IMR-90 (cell line): ENCODE measurements around the gene CNP. TPM values are rescaled to one million over a fixed set of nuclear protein-coding genes. Genes with fewer than 3 reads are reported as not detected.

Source experiments
- ATAC-seq: fragments of 200-7000 bp; cut with Tn5 transposase; 2 replicates; pipeline ENCODE4 v1.9.1; 2020; ENCODE audit warnings: low read depth, mild to moderate bottlenecking, moderate library complexity
- BruUV-seq: library from RNA; stranded (reverse); fragments of 400-500 nt; replicated peaks from 2 replicates; lab custom pipeline; 2021; lab: Mats Ljungman, UMichigan
- CTCF ChIA-PET: fragments of 300-600 bp; formaldehyde crosslinking; extraction: SDS; loops from one replicate; lab custom pipeline; 2021; ENCODE audit warnings: antibody characterized with exemption; lab: Yijun Ruan, JAX
- POLR2A ChIA-PET: fragments of 300-600 bp; sonication (Branson Sonifier 250); formaldehyde crosslinking; loops from one replicate; lab custom pipeline; 2022; ENCODE audit warnings: antibody characterized with exemption; ENCODE audit not compliant: unreplicated experiment; lab: Charles Lee
- DNase-seq: peaks from one replicate; pipeline ENCODE4 v3.0.0; 2013
- H2AFZ ChIP-seq: replicated peaks from 2 replicates; pipeline ENCODE3; 2013; ENCODE audit warnings: low read length, mild to moderate bottlenecking; ENCODE audit not compliant: poor library complexity
- H2AK5ac ChIP-seq: 2 replicates; pipeline ENCODE4 v1.6.1; 2013; ENCODE audit warnings: low read depth, low read length, inconsistent platforms
- H2AK9ac ChIP-seq: replicated peaks from 2 replicates; pipeline ENCODE3; 2013; ENCODE audit warnings: mild to moderate bottlenecking, low read depth, low read length, moderate library complexity; ENCODE audit not compliant: poor library complexity
- H2BK120ac ChIP-seq: 2 replicates; pipeline ENCODE4 v1.6.1; 2013; ENCODE audit warnings: low read depth, low read length, inconsistent platforms
- H2BK15ac ChIP-seq: 3 replicates; pipeline ENCODE4 v1.6.1; 2013; ENCODE audit warnings: low read depth, low read length, inconsistent platforms
- H2BK20ac ChIP-seq: 2 replicates; pipeline ENCODE4 v1.6.1; 2013; ENCODE audit warnings: low read depth, mild to moderate bottlenecking, inconsistent platforms, low read length, moderate library complexity
- H2BK5ac ChIP-seq: 2 replicates; pipeline ENCODE4 v1.6.1; 2013; ENCODE audit warnings: mild to moderate bottlenecking, low read depth, low read length, inconsistent platforms; ENCODE audit not compliant: poor library complexity, severe bottlenecking
- H3K14ac ChIP-seq: replicated peaks from 2 replicates; pipeline ENCODE4 v1.6.1; 2013; ENCODE audit warnings: low read depth, low read length, inconsistent platforms
- H3K18ac ChIP-seq: 2 replicates; pipeline ENCODE4 v1.6.1; 2013; ENCODE audit warnings: low read depth, low read length, control low read depth
- H3K23ac ChIP-seq: 2 replicates; pipeline ENCODE4 v1.6.1; 2013; ENCODE audit warnings: low read depth, low read length, inconsistent platforms
- H3K27ac ChIP-seq: 2 replicates; pipeline ENCODE4 v1.5.1; 2013; ENCODE audit warnings: mild to moderate bottlenecking, control low read depth, low read length; ENCODE audit not compliant: insufficient read depth
- H3K27me3 ChIP-seq: 2 replicates; pipeline ENCODE4 v1.6.1; 2013; ENCODE audit warnings: low read length; ENCODE audit not compliant: control insufficient read depth, insufficient read depth
- H3K36me3 ChIP-seq: 2 replicates; pipeline ENCODE4 v1.6.1; 2013; ENCODE audit warnings: low read length, mixed read lengths; ENCODE audit not compliant: control insufficient read depth, insufficient read depth
- H3K4ac ChIP-seq: 2 replicates; pipeline ENCODE4 v1.6.1; 2013; ENCODE audit warnings: low read depth, low read length, inconsistent platforms
- H3K4me1 ChIP-seq: 2 replicates; pipeline ENCODE4 v1.6.1; 2013; ENCODE audit warnings: low read length, mixed read lengths; ENCODE audit not compliant: control insufficient read depth, insufficient read depth
- H3K4me2 ChIP-seq: 2 replicates; pipeline ENCODE4 v1.6.1; 2013; ENCODE audit warnings: low read depth, mild to moderate bottlenecking, control low read depth, low read length, moderate library complexity
- H3K4me3 ChIP-seq: 2 replicates; pipeline ENCODE4 v1.5.1; 2013; ENCODE audit warnings: low read depth, mild to moderate bottlenecking, control low read depth, low read length, moderate library complexity; ENCODE audit not compliant: insufficient read depth
- H3K56ac ChIP-seq: 2 replicates; pipeline ENCODE4 v1.6.1; 2013; ENCODE audit warnings: low read length, inconsistent platforms; ENCODE audit not compliant: insufficient read depth; ENCODE audit errors: extremely low read depth
- H3K79me1 ChIP-seq, 2 experiments: 2 replicates each; pipeline ENCODE4 v1.6.1; 2013; ENCODE audit warnings: low read length in 2 of 2, inconsistent platforms in 1 of 2, low read depth in 1 of 2
- H3K9ac ChIP-seq: 2 replicates; pipeline ENCODE4 v1.6.1; 2013; ENCODE audit warnings: low read depth, low read length, control low read depth
- H3K9me1 ChIP-seq: 2 replicates; pipeline ENCODE4 v1.6.1; 2013; ENCODE audit warnings: low read length, inconsistent platforms; ENCODE audit not compliant: insufficient read depth
- H3K9me3 ChIP-seq: 2 replicates; pipeline ENCODE4 v1.6.1; 2013; ENCODE audit warnings: low read length; ENCODE audit not compliant: control insufficient read depth, insufficient read depth
- H4K20me1 ChIP-seq: 2 replicates; pipeline ENCODE4 v1.6.1; 2013; ENCODE audit warnings: low read length, inconsistent platforms; ENCODE audit not compliant: insufficient read depth
- H4K5ac ChIP-seq: 2 replicates; pipeline ENCODE4 v1.6.1; 2013; ENCODE audit warnings: mild to moderate bottlenecking, low read depth, low read length, control low read depth
- H4K8ac ChIP-seq, 2 experiments: 2 replicates each; pipeline ENCODE4 v1.6.1; 2013; ENCODE audit warnings: low read depth in 2 of 2, low read length in 2 of 2, control low read depth in 1 of 2, inconsistent platforms in 1 of 2
- H4K91ac ChIP-seq: 2 replicates; pipeline ENCODE4 v1.6.1; 2013; ENCODE audit warnings: low read depth, low read length, inconsistent platforms; ENCODE audit not compliant: insufficient read depth
- MXI1 ChIP-seq: IDR thresholded peaks from 2 replicates; pipeline ENCODE4 v1.6.1; 2012; ENCODE audit warnings: low read depth, mild to moderate bottlenecking, low read length, moderate library complexity, borderline replicate concordance
- NFE2L2 ChIP-seq: fragments of 150-350 bp; IDR thresholded peaks from 2 replicates; pipeline ENCODE4 v1.6.1; 2016; ENCODE audit warnings: low read depth, mild to moderate bottlenecking, low read length
- SMC3 ChIP-seq: fragments of 150-350 bp; IDR thresholded peaks from 2 replicates; pipeline ENCODE4 v1.6.1; 2016; ENCODE audit warnings: low read depth, mild to moderate bottlenecking, antibody characterized with exemption, low read length, moderate library complexity
- USF2 ChIP-seq: fragments of 150-350 bp; IDR thresholded peaks from 2 replicates; pipeline ENCODE4 v1.6.1; 2017; ENCODE audit warnings: mild to moderate bottlenecking, antibody characterized with exemption, low read length, low read depth
- WGBS, 2 experiments: methylation state at CpG; one replicate each; pipeline versions ENCODE4 v1.1.5 to v1.1.7; 2013; ENCODE audit warnings: missing lambda C conversion rate in 2 of 2; ENCODE audit not compliant: insufficient read length in 1 of 2; ENCODE audit errors: extremely low coverage in 2 of 2; 5-methylcytosine and 5-hydroxymethylcytosine counted together
- dilution Hi-C: fragments of 300-500 bp; cut with HindIII; formaldehyde crosslinking; loops from one replicate; pipeline ENCODE4 v1.14.3; 2018; ENCODE audit warnings: low sequenced_read_pairs; ENCODE audit not compliant: unreplicated experiment
- in situ Hi-C: fragments of 300-500 bp; cut with MboI; formaldehyde crosslinking; loops from 3 replicates; pipeline ENCODE4 v1.14.3; 2019; ENCODE audit warnings: low sequenced_read_pairs, inconsistent platforms, mixed read lengths
- intact Hi-C: fragments of 100-400 bp; cut with micrococcal nuclease; formaldehyde crosslinking; loops from 2 replicates; pipeline ENCODE4 v1.10.0; 2022
- polyA plus RNA-seq, 3 experiments: library from polyadenylated mRNA; depleted of rRNA; stranded (reverse); fragments of >200 nt; gene quantifications; 2 replicates each; pipeline ENCODE4 v1.2.3, GENCODE V29; 2012; ENCODE audit warnings: low replicate concordance in 1 of 3
- total RNA-seq: library from RNA; depleted of rRNA; stranded (reverse); fragments of >200 nt; gene quantifications from 2 replicates; pipeline ENCODE4 v1.2.3, GENCODE V29; 2012

Gene CNP
- total and polyA plus RNA-seq, 2 of the 4 experiments (the other 2 are of a cell fraction): 45.5 to 46.4 TPM

GRCh38 chr17:41970901-41971331 lies 4.3 kb downstream of the CNP start:
- Histone ChIP-seq H3K4ac (no peak overlapping the region), H3K36me3 (peaks cover 65% of the 10 kb centered on the region), H4K5ac (no peak overlapping the region), H3K56ac (no peak overlapping the region), H2BK120ac (no peak overlapping the region), H3K4me1 (peaks cover 6% of the 10 kb centered on the region), H3K27me3 (no peaks in the 10 kb centered on the region), H3K4me2 (no peak overlapping the region), H4K8ac (no peak overlapping the region), H2AK9ac (no peak overlapping the region), H3K79me1 (peaks cover 34 to 76% of the 10 kb centered on the region in 2 experiments), H2BK5ac (no peak overlapping the region), H2AFZ (no peak overlapping the region), H3K18ac (no peak overlapping the region), H3K4me3 (no peak overlapping the region), H3K27ac (no peak overlapping the region), H3K9me1 (peaks cover 12% of the 10 kb centered on the region), H4K20me1 (peaks cover 53% of the 10 kb centered on the region), H2BK20ac (no peak overlapping the region), H3K23ac (no peak overlapping the region), H2AK5ac (no peak overlapping the region), H3K9ac (no peak overlapping the region), H3K9me3 (no peaks in the 10 kb centered on the region), H2BK15ac (no peak overlapping the region), H4K91ac (no peak overlapping the region), H3K14ac (no peak overlapping the region)
- BruUV-seq: no TSS peak
- ATAC-seq (no peak), DNase-seq (no peak)
- ChIA-PET POLR2A (no interaction called here), CTCF (no interaction called here)
- WGBS, 2 experiments: 83% methylated on average over 1 of the region's 5 CpGs; no CpG with 5 or more reads in 1 of the 2 experiments
- intact Hi-C loops (no loop called here), in situ Hi-C loops (no loop called here), dilution Hi-C loops (no loop called here)
- TF ChIP-seq USF2 (no peak), MXI1 (no peak), SMC3 (no peak), NFE2L2 (no peak)
